NCI-H526 (cell line): ENCODE measurements around the gene ADGRF5.

Experiments used
- DNase-seq, 2 experiments: peaks; one replicate each; lab custom pipeline; 2025; lab: John Stamatoyannopoulos, UW

The ADGRF5 gene, protein sequence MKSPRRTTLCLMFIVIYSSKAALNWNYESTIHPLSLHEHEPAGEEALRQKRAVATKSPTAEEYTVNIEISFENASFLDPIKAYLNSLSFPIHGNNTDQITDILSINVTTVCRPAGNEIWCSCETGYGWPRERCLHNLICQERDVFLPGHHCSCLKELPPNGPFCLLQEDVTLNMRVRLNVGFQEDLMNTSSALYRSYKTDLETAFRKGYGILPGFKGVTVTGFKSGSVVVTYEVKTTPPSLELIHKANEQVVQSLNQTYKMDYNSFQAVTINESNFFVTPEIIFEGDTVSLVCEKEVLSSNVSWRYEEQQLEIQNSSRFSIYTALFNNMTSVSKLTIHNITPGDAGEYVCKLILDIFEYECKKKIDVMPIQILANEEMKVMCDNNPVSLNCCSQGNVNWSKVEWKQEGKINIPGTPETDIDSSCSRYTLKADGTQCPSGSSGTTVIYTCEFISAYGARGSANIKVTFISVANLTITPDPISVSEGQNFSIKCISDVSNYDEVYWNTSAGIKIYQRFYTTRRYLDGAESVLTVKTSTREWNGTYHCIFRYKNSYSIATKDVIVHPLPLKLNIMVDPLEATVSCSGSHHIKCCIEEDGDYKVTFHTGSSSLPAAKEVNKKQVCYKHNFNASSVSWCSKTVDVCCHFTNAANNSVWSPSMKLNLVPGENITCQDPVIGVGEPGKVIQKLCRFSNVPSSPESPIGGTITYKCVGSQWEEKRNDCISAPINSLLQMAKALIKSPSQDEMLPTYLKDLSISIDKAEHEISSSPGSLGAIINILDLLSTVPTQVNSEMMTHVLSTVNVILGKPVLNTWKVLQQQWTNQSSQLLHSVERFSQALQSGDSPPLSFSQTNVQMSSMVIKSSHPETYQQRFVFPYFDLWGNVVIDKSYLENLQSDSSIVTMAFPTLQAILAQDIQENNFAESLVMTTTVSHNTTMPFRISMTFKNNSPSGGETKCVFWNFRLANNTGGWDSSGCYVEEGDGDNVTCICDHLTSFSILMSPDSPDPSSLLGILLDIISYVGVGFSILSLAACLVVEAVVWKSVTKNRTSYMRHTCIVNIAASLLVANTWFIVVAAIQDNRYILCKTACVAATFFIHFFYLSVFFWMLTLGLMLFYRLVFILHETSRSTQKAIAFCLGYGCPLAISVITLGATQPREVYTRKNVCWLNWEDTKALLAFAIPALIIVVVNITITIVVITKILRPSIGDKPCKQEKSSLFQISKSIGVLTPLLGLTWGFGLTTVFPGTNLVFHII (N-terminal part only)

DNA sequence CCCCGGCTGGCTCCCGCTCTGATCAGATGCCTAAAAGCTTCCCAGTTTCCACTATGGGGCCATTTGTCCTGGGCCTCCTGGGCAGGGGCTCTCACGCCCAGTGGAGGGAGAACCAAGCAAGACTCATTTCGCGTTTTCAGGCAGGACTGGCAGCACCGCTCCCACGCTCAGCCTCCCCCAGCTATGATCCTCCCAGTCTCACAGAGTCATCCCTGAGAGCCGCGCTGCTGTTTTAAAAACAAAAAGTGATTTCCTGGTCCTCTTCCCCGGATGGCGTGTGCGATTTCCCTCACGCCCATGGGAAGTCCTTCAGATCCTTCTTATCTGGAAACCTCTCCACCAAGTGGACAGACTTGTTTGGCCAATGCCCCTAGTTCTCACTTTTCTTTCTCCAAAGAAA is at the start of gene ADGRF5:
Gene ADGRF5 (minus strand): TSS at position 208 of the 400 bp plus-strand sequence. CDS start 15,176 bp downstream, outside the sequence.
- no peak for DNase-seq

DNA sequence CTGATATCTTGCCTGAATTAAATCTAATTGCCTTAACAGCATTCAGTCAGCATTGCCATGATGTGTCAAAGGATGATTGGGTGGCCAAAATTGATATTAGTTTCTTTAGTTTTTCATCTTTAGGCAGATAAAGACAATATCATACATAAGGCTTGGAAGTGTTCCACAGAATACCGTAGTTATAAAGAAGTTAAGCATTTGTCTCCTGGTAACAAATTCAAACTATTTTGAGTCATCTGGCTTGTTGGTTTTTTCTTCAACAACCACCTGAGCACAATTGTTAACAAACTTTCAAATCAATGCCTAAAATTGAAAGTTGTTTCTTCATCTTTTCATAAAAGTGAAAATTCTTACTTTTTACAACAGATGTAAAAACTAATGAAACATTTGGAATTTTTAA is 47.5 kb upstream of the ADGRF5 start:
- no peak for DNase-seq

GRCh38 chr6:46967826-46968349 is 46.1 kb upstream of the ADGRF5 start:
- DNase-seq = no peak

- DNase-seq = no peak
Observed at GRCh38 chr6:46964716-46965519, 43.2 kb upstream of the ADGRF5 start.

GRCh38 chr6:46963626-46964025 is 41.9 kb upstream of the ADGRF5 start:
- no peak for DNase-seq

DNA sequence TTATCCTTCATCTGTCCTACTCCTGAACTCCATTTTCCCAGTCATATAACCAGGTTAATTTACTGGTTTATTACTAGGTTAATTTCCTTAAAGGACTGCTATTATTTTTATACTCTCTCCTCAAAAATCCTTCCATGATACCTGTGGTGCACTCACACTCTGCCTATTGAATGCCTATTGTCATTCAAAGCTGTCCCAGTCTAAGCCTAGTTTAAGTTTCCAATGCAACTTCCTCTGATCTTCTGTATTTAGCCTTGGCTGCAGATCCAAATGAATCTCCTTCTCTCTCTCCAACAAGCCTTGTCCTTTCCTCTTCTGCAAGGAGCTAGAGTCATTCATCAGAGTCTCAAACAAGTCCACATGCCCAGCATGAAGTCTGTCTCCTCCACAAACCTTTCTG is 41.3 kb upstream of the ADGRF5 start:
- no peak for DNase-seq

DNA sequence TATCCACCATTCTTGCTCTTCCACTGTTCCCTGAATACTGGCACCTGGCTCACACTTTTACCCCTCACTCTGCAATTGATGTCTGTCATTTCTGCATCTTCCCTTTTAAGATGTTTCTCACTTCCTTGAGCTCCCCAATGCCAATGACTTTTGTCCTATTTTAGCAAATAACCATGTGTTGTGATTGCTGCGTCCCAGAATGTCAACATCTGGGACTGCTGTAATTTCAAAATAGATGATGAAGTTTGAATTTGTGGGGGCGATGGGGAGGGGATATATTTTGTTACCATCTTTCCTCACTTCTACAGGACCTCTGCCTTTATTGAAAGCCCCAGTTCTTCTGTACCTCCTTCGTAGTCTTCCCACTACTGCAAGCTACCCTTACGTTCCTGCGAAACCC is 40.0 kb upstream of the ADGRF5 start:
- DNase-seq = no peak

DNA sequence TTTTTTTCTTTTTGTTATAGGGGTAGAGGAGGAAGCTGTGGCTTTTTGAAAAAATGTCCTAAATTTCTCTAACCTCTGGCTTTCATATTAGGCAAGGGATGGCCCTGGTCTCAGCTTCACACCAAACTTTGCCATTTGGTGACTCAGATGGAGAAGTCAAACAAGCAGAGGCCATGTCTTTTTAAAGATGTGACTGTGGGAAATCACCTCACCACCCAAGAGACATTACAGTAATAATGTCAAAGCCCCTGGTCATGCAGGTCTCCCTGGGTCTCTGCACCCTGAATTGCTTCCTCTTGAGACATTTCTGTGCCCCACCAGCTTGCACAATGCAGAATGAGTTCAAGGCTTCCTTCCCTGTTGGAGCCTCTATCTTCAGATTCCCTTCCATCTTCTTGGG is 39.5 kb upstream of the ADGRF5 start:
- no peak for DNase-seq

DNA sequence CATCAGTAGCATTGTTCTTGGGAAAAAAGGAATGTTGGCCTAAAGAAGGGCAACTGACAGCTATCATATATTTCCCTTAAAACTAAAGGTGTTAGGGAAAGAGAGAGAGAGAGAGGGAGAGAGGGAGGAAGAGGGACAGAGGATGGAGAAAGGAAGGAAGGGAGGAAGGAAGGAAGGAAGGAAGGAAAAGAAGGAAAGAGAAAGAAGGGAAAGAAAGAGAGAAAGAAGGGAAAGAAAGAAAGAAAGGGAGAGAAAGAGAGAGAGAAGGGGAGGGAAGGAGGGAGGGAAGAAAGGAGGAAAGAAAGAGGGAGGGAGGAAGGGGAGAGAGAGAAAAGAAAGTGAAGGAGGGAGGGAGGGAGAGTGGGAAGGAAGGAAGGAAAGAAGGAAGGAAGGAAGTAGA is 37.7 kb upstream of the ADGRF5 start:
- DNase-seq = no peak

DNA sequence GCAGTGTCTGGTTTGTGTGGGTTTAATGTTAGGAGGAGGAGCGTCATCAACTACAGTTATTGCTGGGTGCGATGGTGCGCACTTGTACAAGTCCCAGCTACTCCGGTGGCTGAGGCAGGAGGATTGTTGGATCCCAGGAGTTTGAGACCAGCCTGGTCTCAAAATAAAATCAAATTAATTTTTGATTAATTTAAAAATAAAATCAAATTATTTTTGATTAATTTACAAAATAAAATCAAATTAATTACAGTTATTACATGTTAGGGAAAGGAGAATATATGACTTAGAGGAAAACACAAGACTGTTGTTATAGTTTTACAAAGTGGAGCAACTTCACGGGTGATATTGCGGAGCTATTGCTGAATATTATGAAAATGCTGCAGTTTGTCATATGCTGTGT is 34.7 kb upstream of the ADGRF5 start:
- no peak for DNase-seq

GRCh38 chr6:46954837-46955451 is 33.2 kb upstream of the ADGRF5 start:
- peak in 1 of 2 experiments; percentile 4 for DNase-seq

DNA sequence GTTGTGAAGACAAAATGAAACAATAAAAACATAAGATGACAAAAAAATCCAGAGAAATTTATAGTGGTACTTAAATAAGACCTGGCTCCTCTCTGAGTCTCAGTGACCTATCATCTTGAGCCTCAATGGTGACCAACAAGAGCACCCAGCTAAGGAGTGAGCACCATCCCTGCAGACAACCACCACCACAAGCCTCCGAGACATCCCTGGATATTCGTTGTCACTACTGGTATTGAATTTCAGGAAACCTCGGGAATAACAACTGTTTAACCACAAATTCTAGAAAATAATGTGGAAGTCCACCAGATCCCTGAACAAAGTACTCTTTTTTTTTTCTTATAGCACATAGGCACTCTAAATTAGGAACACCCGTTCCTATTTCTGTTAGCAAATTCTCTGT is 32.2 kb upstream of the ADGRF5 start:
- no peak for DNase-seq

DNA sequence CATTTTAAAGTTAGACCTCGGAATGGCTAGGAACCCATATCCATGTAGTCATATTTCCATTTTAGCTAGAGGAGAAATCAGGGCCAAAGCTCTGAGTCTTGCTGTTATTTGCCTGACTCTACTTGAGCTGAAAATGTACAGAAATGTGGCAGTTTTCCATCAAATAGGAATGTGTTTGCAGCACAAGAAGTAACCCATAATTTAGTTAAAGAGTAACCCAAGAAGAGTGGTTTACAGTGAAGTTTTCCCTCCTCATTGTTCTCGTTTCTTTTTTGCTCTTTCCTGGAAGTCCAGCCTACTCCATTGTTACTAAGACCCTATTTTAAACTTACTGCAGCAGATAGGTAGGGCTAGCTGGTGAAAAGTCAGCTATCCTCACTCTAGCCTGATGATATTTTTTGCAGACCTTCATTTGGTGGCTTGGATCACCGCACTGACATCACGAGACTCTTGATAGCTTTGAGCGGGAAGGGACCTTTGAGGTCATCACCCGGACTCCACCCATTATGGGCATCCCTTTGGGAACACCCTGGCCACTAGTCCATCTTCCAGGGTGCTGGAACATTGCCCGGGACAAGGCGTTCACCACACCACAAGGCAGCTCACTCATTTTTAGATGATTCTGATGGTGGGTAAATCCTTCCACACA is 28.0 kb upstream of the ADGRF5 start:
- no peak for DNase-seq

DNA sequence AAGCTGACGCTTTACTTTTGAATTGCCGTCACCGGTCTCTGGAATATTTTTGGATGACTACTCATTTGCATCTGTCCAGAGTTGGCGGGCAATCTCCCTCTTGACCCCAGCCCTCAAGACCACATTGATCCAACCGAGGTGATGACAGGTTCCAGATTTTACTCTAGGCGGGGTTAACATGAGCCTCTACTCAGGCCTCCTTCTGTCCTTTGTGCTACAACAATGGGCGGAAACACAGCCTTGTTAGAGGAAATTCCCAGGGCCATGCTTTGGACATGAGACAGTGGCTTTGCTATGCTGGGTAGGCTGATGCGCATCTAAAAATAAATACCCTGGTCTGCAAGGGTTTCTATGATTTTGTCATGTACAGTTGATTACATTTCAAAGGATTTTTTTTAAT is 27.0 kb upstream of the ADGRF5 start:
- no peak for DNase-seq

DNA sequence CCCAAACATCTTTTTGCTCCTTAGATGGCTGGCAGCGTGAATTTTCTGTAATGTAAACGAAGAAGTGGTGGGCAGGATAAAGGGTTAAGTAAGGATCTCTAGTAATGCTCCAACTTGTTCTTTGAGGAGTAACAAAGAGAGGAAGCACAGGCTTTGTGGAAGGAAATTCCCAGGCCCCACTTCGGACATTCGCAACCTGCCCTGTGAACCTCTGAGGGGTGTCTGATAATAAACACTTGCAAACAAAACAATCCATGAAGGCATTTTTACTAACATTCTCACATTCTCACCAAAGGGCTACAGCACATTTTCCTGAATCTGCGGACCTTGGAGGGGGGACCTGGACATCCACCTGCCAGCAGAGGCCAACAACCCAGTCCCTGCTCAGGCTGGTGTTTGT is 25.8 kb upstream of the ADGRF5 start:
- no peak for DNase-seq

DNA sequence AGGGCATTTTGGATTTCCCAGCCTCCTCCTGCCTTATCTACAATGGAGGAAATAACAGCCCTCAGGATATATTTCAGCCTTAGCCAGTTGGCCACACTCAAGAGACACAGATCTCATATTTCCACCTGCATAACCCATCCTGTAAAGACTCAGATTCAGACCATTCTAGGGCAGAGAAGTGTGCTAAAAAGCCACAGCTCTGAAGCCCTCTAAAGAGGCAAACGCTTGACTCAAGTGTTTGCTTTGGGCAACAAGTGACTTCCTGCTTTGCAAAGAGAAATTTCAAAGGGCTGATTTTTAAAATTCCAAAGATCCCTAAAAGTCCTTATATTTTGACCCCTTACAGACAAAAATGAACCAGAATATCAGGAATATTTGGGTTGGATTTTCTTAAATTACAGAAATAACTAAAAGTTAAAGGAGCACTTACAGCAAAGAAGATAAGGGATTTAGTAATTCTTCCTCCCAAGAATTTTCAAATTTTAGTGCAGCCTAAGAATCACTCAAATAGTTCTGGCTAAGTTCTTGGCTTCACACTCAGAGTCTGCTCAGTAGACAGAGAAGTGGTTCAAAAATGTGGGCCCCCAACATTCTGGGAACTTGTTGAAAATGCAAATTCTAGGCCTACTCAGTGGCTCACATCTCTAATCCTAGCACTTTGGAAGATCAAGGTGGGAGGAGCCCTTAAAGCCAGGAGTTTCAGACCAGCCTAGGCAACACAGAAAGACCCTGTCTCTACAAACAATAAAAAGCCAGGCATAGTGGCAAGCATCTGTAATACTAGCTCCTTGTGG is 18.9 kb upstream of the ADGRF5 start:
- DNase-seq = no peak

GRCh38 chr6:46937642-46938041 is 15.9 kb upstream of the ADGRF5 start:
- no peak for DNase-seq

- no peak for DNase-seq
Observed at GRCh38 chr6:46935687-46936086, 13.9 kb upstream of the ADGRF5 start.

DNA sequence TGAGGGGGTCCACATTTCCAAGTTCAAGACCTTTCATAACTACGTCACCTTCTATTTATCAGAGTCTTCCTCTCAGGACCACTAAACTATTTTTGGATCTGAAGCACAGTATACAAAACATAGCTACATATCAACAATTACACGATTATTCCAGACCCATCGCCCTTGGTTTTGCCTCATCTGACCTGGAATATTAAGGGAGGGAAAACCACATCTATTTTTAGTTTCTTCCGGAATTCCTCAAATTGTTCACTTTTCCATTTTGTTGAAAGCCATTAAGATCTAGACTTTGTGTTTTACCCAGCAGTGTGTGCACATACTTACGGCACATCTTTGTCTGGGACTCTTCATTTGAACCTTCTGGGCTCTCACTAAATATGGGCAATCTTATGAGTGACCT is 12.0 kb upstream of the ADGRF5 start:
- no peak for DNase-seq
